GM21619 (cell line): ENCODE results near the gene FIGNL2.

Experiments used
- ATAC-seq: cut with Tn5 transposase; IDR thresholded peaks from one replicate; pipeline ENCODE4 v1.9.1; 2021; ENCODE audit not compliant: unreplicated experiment

The FIGNL2 gene

DNA sequence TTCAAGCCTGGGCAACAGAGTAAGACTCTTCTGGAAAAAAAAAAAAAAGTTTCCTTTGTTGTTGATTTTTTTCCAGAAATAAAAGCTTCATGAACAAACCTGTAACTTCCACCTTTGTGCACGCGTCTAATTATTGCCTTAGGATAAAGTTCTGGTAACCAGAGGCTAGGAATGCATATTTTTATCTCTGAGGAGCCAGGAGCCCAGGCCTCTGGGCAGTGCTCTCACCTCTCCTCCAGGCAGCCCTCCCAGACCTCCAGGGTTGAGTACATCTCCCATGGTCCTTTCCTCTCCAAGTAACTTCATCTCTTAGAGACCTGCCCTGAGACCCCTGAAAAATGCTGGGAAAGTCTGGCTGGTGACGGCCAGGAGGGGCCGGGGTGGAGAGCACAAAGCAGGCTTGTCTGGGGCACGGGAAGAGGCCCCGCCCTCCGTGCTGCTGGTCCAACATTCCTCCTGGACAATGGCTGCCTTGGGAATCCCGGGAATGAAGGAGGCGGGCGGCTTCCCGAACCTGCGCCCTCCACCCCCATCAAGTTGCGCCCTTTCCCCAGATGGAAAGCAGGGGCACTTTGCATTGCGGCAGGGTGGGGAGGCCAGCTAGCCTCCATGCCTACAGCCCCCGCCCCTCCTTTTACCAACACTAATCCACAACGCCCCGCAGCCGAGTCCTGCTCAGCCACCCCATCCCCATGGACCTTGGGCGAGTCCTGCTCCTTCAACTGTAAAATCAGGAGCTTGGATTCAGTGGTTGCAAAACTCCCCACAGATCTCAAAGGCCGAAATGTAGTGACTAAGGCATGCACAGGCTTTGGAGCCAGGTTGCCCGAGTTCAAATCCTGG, 7.3 kb upstream of the FIGNL2 start:
- no peak for ATAC-seq

DNA sequence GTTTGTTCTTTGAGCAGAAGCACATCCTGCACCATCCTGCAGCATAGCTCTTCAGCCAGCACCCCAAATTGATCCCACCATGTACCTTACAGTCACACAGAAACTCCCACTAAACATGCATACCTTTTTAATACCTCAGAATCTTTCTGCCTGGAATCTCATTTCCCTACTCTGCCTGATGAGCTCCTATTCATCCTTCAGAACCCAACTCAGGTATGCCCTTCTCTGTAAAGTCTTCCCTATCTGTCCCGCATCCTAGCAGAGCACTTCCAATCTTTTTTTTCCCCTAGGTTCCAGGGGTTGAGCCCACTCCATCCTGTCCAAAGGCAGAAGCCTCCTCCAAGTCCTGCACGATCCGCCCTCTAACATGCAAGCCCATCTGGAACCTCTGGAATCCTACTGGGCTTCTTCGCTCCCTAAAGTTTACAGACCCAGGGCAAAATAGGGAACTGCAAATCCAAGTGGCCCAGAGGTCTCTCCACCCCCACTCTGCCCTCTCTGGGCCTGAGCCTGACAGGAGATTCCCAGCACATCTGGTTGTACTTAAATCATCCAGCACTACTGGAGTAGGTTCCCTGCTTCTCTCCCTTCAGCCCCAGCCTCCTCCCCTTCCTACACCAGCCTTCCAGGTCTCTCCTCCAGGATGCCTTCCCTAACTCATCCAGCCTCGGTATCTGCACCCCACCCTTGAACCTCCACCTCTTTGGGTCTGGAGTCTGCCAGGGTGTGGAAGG, 4.1 kb upstream of the FIGNL2 start:
- no peak for ATAC-seq

DNA sequence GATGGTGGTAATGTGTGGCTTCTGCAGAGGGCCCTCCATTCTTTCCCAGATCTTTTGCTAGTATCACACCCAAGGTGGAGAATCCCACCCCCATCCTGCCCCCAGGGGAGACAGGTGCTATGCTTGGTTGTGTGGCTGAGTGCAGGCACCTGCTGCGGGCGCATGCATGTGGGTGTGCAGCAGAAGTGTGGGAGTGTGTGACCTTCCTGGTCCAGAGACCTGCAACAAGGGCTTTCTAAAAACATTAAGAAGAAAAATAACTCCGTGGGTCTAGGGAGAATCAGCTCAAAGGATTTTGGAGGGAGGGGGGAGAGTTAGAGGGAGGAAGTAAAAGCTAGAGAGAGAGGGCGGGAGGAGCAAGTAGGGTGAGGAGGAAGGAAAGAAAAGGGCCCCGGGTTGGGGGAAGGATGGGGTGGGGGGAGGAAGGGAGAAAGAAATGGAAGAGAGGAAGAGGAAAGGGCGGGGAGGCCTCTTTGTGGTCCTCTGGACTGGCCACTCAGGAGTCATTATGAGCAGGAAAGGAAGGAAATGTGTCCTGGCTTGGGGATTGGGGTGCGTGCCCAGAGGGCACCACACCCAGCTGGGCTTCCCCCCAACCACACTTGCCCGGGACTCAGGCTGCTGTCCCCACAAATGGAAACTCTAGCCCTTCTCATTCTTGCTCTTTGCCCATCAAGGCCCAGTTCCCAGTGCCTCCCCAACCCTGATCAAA, 3.1 kb upstream of the FIGNL2 start:
- no peak for ATAC-seq

DNA sequence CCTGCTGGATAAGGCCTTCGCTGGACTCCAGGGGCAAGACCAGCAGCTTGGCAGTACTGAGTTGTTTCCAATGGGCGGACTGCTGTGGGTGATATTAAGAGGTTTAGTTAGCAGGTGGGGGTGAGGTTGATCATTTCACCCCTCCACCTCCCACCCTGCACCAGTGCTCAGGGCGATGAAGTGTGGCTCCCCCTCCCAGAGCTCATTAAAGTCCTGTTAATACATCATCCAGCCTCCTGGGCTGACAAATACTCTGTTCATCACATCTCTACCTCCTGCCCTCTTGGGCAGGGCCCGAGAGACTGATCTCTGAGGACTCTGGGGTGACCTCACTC, 2.4 kb upstream of the FIGNL2 start:
- ATAC-seq, result no peak

DNA sequence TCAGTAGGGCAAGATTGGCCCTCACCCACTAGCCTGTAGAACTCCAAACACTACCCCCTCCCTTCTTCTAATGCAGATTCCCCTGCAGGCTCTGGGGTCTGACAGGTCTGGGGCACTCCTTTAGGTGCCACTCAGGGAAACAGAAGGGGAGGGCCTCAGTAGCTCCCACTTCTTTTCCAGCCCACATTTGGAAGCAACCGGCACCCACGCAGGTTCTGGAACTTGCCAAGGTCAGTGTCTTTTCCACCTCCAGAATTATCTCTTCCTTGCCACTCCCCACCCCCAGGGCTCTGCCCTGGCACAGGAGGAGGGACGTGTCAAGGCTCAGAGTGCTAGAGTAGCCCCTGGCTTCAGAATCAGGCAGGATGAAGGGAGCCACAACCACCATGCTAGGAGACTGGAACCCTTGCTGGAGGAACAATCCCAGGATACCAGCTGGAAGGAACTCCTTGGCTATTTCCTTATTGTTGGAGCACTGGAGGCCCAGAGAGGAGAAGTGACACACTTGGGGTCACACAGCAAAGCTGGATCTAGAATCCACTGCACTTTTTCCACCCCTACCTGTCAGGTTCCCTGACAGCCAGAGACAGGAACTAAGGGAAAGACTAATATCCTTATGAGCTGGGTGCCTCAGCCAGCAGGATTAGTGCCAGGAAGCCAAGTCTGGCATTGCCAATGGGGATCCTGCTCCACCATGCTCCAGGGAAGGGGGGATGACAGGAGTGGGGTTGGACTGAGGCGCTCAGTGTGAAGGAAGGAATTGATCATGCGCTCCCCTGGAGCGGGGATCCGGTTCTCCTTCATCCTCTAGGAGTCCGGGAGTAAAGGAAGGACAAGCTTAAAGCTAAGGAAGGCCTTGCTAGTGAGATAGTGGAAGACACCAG, 1.8 kb upstream of the FIGNL2 start:
- no peak for ATAC-seq

DNA sequence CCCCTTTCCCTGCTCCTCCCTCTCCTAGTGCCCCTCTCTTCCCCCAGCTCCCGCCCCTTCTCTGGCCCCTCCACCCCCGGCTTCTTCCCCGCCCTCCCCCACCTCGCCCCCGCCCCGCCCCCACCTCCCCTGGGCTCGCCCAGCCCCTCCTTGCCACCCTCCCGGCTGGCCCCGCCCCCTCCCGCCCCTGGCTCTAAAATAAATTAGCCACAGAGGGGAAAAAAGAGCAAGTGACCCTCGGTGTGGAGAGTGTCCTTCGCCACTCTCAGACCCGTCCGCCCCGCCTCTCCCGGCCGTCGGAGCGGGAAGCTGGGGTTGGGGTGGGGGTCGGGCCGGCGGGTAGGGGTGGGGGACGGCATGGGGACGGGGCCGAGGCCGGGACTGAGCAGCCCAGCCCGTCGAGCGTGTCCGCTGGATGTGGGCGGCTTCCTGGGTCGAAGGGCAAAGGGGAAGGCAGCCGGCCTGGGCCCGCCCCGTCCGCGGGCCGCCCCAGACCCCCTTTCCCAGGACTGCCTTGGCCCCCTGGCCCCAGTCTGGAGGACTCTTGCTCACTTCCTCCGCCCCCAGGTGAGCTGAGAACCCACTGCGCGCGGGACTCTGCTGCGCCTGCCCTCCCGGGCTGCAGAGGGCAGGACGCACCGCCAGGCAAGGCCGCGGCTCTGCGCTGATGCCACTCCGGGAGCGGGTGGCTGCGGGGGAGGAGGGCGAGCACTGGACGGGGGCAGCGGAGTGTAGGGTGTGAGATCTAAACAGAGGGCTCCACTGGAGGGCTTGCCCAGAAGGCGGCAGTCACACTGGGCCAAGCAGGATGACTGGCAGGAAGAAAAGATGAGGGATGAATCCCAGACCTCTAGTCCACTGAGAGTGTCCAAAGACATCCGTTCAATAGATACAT, 570 bp upstream of the FIGNL2 start:
- no peak for ATAC-seq

DNA sequence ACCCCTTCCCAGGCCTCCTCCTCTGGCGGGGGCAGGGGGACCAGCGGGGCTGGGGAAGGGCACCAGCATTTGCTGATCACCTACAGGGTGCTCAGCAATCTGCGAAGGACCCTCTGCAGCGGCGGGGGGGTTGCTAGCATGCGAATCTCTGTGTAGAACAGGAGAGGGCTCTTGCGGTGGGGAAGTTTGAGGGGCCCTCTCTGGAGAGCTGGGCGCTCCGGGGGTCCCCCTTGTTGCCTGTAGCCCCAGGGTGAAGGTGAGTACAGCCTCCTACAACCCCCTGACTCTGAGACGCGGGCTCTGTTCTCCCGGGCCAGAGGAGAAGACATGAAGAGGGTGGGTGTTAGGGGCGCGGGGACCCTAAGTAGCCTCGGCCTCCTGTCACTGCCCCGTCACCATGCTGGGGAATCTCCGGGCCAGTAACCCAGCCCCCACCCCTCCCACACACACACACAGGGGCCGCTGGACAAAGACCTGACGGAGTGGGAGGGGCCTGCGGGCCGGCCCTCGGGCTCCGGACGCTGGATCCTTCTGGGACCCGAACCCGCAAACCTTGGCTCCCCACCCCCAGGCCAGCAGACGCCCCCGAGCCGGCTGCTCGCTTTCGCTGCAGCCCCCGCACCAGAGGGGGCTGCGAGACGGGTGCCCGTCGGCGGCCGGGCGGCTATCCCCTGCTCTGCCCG, 734 bp downstream of the FIGNL2 start:
- no peak for ATAC-seq

DNA sequence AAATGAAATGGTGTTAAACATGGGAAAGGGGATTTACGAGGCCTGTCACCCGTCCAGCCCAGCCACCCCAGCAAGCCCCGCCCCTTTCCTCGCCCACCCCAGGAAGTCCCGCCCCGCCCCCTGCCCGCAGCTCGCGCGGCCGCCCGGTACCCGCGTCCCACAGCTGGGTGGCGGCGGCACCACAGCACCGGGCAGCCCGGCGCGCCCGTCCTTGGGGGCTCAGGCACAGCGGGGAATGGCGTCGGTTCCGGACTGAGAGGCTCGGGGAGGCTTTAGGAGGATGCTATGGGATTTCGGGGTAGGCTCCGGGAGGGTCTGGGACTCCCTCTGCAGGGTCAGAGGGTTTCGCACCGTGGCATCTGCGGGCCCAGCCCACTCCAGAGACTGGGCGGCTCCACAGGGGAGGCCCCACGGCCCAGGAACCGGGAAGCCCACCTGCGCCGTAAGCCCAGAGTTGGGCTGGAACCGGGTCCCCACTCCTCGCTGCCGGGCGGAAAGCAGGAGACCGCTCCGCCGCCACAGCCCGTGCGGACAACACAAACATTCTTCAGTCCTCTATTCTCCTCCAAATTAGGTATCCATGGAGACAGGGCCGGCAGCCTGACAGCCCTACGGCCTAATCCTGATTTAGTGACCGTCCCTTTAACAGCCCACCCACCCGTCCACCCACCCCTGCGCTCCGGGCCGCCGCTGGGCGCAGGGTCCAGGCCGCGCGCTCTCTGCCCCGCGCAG, 1.4 kb downstream of the FIGNL2 start:
- no peak for ATAC-seq

DNA sequence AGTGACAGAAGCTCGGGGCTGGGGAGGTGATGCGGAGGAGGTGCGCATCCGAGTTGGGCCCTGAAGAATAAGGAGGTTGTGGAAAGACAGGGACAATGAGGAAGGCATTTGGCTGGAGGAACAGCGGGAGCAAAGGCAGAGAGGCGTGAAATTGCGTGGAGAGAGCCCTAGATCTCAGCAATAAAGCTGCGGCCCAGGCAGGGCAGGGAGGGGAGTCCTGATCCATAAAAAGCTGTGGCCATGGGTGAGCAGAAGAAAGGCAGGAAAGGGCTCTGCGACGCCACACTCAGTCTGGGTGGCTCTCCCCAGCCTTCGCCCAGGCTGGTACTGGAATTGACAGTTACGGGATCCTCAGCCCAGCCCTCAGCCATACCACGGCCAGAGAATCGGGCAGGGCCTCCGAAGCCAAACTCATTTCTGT, 2.2 kb downstream of the FIGNL2 start:
- no peak for ATAC-seq

DNA sequence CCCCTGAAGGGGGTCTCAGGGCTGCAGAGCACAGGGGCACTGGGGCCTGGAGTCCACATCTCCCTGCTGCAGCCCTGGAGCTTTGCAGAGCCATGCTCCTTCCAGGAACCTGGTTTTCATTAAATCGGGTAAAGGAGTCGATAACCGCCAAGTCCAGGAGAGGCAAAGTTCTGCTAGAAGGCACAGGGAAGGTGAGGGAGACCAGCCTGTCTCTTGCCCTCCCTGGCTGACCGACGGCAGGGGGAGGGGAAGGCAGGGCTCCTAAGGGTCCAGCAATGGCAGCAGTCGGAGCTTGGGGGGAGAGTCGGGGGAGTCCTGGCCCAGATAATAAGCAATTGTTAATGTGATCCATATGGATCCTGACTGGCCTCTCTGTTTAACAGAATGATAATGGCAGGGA, 3.0 kb downstream of the FIGNL2 start:
- ATAC-seq, result no peak

DNA sequence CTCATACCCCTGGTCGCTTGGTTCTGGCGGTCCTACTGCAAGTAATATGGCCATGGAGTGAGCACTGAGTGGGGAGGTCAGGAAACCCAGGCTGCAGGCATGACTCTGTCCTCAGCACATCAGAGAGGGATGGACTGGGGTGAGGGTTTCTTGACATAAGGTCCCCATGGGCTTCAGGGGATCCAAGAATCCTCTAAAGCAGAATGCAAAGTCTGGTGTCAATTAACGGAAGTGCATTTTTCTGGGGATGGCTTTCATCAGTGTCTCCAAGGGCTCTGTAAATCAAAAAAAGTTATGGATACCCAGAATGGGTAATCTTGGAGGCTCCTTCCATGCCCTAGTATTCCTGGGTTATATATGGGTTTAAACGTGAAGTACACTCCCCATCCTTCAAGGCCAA, 3.7 kb downstream of the FIGNL2 start:
- ATAC-seq, result no peak

DNA sequence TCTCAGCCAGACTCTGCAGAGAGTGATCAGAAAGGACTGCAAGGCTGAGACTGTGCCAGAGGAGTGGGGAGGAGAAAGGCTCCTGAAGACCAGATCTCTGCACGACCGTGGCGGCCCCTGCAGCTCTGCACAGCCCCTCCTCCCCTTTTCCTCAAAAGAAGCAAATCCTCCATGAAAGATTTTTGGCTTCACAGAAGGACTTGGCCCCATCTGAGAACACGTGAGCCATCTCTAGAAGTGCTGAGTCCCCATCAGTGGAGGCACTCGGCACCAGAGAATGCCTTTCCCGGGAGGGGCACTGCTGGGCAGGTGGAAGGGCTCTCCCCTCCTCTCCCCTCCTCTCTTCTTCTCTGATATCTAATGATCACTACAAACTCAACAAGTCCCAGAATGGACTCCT, 6.8 kb downstream of the FIGNL2 start:
- ATAC-seq, result no peak

DNA sequence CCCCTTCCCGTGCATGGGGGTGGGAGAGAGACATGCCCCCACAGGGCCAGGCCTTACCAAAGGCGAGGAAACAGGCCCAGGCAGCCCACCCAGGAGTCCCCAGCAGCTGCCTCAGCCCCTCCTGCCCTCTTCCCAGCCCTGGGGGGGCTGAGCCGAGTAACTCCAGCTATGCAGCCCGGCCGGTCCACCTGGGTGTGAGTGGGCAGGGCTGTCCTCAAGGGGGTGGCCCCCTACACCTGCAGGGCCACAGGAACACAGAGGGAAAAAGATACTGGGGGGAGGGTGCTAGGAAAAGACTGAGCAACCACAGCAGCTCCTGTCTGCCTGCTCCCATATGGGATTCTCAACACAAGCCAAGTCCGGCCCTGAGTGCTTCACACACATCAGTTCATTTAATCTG, 7.6 kb downstream of the FIGNL2 start:
- no peak for ATAC-seq

DNA sequence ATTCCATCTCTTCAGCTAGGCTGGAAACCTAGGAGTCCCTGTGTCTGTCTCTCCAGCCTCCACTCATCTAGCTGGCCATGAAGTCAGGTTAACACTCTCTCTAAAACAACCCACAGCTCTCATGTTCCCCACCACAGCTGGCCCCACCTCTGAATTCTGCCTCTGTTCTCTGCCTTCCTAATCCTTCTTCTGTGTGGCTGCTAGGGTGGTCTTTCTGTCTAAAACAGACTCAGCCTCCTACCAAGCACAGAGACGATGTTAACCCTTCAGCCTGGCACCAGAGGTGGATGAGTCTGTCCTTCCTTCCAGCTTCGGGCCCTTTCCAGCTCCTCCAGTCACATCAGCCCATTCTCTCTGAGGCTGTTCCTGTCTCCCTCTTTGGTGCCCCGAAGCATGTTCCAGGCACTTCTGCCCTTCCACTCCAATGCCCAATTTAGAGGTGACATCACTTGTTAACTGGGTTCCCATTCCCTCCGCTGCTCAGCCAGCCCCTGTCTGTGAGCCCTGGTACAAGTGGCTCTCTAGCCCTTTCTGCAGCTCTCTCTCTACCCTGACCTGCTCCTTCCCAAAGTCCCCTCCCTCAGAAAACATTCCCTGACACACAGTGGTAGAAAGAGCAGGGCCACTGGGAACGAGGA, 9.1 kb downstream of the FIGNL2 start:
- ATAC-seq, result no peak

DNA sequence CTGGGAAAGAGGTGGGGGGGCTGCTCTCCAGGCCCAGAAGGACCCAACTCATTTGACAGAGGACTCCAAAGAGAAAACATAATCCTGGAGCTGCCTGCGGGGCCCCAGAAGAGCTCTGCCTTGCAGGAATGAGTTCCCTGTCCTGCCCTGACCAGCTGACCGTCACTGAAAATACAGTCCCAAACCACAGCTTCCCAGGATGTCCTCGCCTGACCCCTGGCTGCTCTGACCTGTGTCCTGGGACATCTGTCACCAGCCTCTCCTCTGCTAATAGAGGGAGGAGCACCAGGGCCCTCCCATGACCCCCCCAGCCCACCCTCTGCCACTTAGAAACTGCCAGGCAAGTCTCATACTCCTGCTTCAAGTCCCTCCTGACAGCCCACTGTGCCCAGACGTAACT, 9.8 kb downstream of the FIGNL2 start:
- ATAC-seq, result no peak

DNA sequence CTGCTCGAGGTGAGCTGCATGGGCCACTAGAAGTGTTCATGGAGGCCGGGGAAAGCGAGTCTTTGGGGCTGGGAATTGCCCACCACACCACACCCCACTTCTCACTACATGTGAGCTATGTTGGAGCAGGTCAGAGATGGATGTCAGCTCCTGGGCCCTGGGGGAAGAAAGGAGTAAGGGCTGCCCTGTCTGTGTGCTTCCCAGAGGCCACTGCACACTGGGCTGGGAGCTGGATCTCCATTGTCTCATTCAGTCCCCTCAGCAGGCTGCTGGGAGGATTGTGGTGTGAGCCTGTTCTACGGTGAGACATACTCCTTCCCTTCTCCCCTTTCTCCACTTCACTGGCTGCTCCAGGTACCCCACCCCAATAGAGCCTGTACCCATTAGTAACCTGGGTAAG, 10.5 kb downstream of the FIGNL2 start:
- no peak for ATAC-seq

DNA sequence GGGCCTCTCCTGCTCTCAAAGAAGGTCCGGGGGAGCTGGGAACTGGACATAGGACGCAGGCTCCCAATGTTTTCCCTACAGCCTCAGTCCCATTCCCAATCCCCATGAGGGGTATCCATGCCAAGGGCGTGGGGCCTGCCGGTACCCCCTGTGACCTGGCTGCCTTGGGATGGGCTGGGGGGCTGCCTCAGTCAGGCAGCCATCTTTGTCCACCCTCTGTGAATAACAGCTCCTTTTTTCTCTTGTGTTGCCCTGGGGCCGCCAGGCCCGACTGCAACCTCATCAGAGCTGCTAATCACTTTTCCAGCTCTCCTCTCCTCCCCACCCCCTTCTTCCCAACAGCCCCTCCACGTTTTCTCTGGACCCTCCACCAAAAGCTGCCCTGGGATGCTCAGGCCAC, 11.2 kb downstream of the FIGNL2 start:
- no peak for ATAC-seq

DNA sequence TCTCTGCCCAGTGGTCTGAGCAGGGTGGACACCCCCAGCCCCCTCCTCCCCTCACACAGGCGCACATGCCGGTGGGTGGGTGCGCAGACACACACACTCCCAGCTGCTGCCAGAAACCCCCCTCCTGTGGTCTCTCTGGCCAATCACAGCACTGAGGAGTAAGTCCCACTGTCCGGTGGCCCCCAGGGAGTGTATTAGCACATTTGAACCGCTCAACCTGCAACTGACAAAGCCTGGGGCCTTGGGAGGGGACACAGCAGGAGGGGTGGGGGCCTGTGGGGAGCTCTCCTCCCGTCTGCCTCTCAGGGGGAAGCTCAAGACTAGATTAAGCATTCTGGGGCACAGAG, 11.7 kb downstream of the FIGNL2 start:
- ATAC-seq, result no peak
